Activated CD8-positive, alpha-beta T cell treated with anti-CD3 and anti-CD28 coated beads for 36 hours (primary cell): ENCODE results near the gene MBOAT2. TPM values are rescaled to one million over a fixed set of nuclear protein-coding genes. Genes with fewer than 3 reads are reported as not detected.

ENCODE experiments used
- ATAC-seq: fragments of 200-7000 bp; cut with Tn5 transposase; one replicate; pipeline ENCODE4 v1.10.0; 2021; ENCODE audit warnings: mild to moderate bottlenecking, moderate library complexity
- CTCF ChIA-PET: fragments of 350-600 bp; sonication (Branson Sonifier 250); formaldehyde crosslinking; loops from one replicate; lab custom pipeline; 2021; ENCODE audit warnings: antibody characterized with exemption; lab: Charles Lee
- POLR2A ChIA-PET: fragments of 350-600 bp; sonication (Branson Sonifier 250); formaldehyde crosslinking; loops from one replicate; lab custom pipeline; 2021; ENCODE audit warnings: antibody characterized with exemption; lab: Charles Lee
- DNase-seq: peaks from one replicate; pipeline ENCODE4 v3.0.0-alpha.2; 2020
- H3K27ac Mint-ChIP-seq: one replicate; pipeline ENCODE4 v1.8.0; 2021; ENCODE audit warnings: mild to moderate bottlenecking, mixed read lengths
- H3K27me3 Mint-ChIP-seq: one replicate; pipeline ENCODE4 v1.8.0; 2021; ENCODE audit warnings: mixed read lengths
- H3K36me3 Mint-ChIP-seq: one replicate; pipeline ENCODE4 v1.8.0; 2021; ENCODE audit warnings: low read depth, mixed read lengths
- H3K4me1 Mint-ChIP-seq: one replicate; pipeline ENCODE4 v1.8.0; 2021; ENCODE audit warnings: low read depth, mixed read lengths
- H3K4me3 Mint-ChIP-seq: one replicate; pipeline ENCODE4 v1.8.0; 2021; ENCODE audit warnings: mild to moderate bottlenecking, moderate library complexity, mixed read lengths
- H3K9me3 Mint-ChIP-seq: one replicate; pipeline ENCODE4 v1.8.0; 2021; ENCODE audit warnings: mixed read lengths
- intact Hi-C: fragments of 100-400 bp; cut with micrococcal nuclease; formaldehyde crosslinking; loops from one replicate; pipeline ENCODE4 v1.10.0; 2022
- total RNA-seq, 2 experiments: library from RNA; stranded (reverse); gene quantifications; one replicate each; pipeline ENCODE4 v1.2.3, GENCODE V29; 2021
- TF ChIP-seq, protein P1 (sequence below): fragments of 200-600 bp; IDR thresholded peaks from one replicate; pipeline ENCODE4 v1.8.0; 2022; ENCODE audit warnings: antibody characterized with exemption, mild to moderate bottlenecking

MBOAT2 gene
- total RNA-seq, 2 experiments from 2014 or later: 2.9 to 3.0 TPM

DNA sequence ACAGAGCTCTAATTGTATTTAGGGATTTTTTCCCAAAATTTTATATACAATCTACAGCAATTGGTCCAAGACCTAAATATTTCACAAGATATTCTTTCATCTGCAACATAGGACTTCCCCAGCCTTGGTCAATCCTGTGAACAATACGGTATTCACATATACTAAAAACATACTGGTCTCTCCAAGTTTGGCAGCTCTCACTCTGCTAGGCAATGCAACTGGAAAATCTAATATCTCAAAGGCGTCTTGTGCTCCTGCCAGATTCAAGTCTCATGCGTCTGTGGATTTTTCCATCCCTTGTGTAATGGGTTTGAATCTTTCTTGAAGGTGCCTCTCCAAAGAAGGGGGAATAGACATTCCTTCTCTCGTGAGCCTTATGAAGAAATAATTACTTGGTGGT is 27.4 kb upstream of the MBOAT2 start:
- H3K4me3 Mint-ChIP-seq: no peak overlapping the region
- no peak overlapping the region for H3K27ac Mint-ChIP-seq
- intact Hi-C loops: no loop called here
- ChIA-PET POLR2A (interaction anchor here (1.1 kb wide), 1 partner anchor 268 kb away, joined by 3 read pairs; no protein-coding TSS in a partner anchor), CTCF (no interaction called here)
- peaks cover 10% of the 10 kb centered on the region for H3K27me3 Mint-ChIP-seq
- ATAC-seq: no peak
- no peaks in the 10 kb centered on the region for H3K36me3 Mint-ChIP-seq
- no peak for DNase-seq
- peaks cover 6% of the 10 kb centered on the region for H3K4me1 Mint-ChIP-seq
- no peaks in the 10 kb centered on the region for H3K9me3 Mint-ChIP-seq
- TF ChIP-seq, protein P1, sequence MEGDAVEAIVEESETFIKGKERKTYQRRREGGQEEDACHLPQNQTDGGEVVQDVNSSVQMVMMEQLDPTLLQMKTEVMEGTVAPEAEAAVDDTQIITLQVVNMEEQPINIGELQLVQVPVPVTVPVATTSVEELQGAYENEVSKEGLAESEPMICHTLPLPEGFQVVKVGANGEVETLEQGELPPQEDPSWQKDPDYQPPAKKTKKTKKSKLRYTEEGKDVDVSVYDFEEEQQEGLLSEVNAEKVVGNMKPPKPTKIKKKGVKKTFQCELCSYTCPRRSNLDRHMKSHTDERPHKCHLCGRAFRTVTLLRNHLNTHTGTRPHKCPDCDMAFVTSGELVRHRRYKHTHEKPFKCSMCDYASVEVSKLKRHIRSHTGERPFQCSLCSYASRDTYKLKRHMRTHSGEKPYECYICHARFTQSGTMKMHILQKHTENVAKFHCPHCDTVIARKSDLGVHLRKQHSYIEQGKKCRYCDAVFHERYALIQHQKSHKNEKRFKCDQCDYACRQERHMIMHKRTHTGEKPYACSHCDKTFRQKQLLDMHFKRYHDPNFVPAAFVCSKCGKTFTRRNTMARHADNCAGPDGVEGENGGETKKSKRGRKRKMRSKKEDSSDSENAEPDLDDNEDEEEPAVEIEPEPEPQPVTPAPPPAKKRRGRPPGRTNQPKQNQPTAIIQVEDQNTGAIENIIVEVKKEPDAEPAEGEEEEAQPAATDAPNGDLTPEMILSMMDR: no peak

DNA sequence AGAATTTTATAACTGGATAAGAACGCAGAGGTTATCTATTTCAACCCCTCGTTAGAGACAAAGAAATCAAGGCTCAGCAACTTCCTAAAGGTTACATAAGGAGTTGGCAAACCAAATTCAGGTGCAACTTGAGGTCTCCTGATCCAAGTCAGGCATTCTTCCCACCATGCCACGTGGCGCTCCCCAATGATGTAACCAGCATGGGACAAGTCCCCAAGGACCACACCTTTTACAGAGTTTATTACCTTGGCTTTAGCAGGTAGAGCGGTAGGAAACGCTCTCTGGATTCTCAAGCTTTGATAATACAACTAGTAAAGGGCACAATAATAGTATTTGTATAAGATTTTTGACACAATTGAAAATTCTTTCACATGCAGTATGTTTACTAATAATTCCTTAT is 26.7 kb upstream of the MBOAT2 start:
- no peaks in the 10 kb centered on the region for H3K36me3 Mint-ChIP-seq
- ATAC-seq (no peak), DNase-seq (no peak)
- TF ChIP-seq, protein P1: no peak
- intact Hi-C loops: no loop called here
- no peak overlapping the region for H3K27ac Mint-ChIP-seq
- CTCF ChIA-PET: no interaction called here
- peaks cover 10% of the 10 kb centered on the region for H3K27me3 Mint-ChIP-seq
- H3K4me1 Mint-ChIP-seq: peaks cover 6% of the 10 kb centered on the region
- H3K9me3 Mint-ChIP-seq: no peaks in the 10 kb centered on the region
- POLR2A ChIA-PET: no interaction called here
- H3K4me3 Mint-ChIP-seq: no peak overlapping the region

DNA sequence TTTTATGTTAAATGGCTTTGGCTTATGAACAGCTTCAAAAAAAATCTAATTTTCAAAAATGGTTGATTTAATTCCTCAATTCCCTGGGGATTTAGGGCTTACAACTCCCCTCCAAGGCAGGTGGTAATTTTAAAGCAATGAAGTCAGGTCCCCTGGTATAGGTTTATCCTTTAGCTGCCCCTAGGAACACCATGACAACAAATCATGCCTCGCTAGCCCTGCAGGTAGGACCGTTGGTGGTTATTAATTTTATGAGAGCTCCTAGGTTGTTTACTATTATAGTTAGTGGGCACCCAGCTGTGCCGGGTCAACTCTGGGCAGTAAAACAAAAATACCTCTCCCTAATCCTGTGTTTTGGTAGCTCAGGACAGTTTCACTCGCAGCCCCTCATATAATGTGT is 26.2 kb upstream of the MBOAT2 start:
- H3K4me3 Mint-ChIP-seq: no peak overlapping the region

DNA sequence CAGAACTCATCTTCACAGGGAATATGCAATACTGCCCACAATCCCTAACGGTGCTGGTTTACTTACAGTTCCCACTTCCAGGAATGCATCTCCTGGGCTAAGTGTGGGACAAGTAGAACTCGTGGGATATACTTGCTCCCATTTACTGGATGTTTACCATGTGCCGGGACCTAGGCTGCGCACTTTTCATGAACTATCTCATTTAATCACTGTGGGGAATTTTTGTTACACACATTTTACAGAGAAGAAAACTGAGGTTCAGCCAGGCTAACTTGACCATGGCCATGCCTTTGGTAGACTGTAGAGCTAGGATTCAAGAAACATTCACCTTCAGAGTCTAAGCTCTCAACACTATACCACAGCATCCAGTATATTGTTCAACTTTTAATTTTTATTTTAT is 24.4 kb upstream of the MBOAT2 start:
- no peaks in the 10 kb centered on the region for H3K4me1 Mint-ChIP-seq
- peaks cover 18% of the 10 kb centered on the region for H3K27me3 Mint-ChIP-seq
- DNase-seq (no peak), ATAC-seq (no peak)
- H3K36me3 Mint-ChIP-seq: no peaks in the 10 kb centered on the region
- intact Hi-C loops: no loop called here
- no peak overlapping the region for H3K27ac Mint-ChIP-seq
- ChIA-PET POLR2A (interaction anchor here (0.5 kb wide), 1 partner anchor 15 kb away, joined by 3 read pairs; no protein-coding TSS in a partner anchor), CTCF (no interaction called here)
- TF ChIP-seq, protein P1: no peak
- no peak overlapping the region for H3K4me3 Mint-ChIP-seq
- no peaks in the 10 kb centered on the region for H3K9me3 Mint-ChIP-seq

More for the DNA sequence above, 26.2 kb upstream of the MBOAT2 start:
- Mint-ChIP-seq H3K4me1 (peaks cover 6% of the 10 kb centered on the region), H3K36me3 (no peaks in the 10 kb centered on the region), H3K9me3 (no peaks in the 10 kb centered on the region), H3K27me3 (peaks cover 10% of the 10 kb centered on the region), H3K27ac (no peak overlapping the region)
- ChIA-PET POLR2A (no interaction called here), CTCF (no interaction called here)
- intact Hi-C loops: no loop called here
- TF ChIP-seq, protein P1: no peak
- ATAC-seq (no peak), DNase-seq (no peak)

DNA sequence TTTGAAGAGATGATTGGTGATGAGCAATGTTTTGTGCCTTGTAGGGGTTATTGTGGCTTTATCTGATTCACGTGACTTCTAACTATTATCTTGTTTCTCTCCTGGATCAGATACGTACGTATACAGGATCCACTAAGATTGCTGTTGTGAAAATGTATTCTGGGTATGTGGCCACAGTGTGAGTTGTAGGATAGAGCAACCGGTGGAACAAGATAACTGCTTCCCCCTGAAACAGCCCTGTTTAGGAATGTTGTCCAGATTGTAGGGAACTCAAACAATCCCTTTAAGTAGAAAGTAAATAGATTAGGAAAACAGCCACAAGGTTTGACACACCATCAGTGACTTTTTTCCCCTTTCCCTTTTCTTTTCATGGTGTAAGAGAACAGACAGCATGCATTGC is 22.3 kb upstream of the MBOAT2 start:
- Mint-ChIP-seq H3K27ac (no peak overlapping the region), H3K4me1 (no peaks in the 10 kb centered on the region), H3K9me3 (no peaks in the 10 kb centered on the region), H3K4me3 (no peak overlapping the region), H3K36me3 (no peaks in the 10 kb centered on the region), H3K27me3 (peaks cover 15% of the 10 kb centered on the region)
- intact Hi-C loops: no loop called here
- ATAC-seq (no peak), DNase-seq (no peak)
- ChIA-PET POLR2A (no interaction called here), CTCF (no interaction called here)
- TF ChIP-seq, protein P1: no peak
